ENCODE results near the gene FBLN2.

Gene FBLN2

DNA sequence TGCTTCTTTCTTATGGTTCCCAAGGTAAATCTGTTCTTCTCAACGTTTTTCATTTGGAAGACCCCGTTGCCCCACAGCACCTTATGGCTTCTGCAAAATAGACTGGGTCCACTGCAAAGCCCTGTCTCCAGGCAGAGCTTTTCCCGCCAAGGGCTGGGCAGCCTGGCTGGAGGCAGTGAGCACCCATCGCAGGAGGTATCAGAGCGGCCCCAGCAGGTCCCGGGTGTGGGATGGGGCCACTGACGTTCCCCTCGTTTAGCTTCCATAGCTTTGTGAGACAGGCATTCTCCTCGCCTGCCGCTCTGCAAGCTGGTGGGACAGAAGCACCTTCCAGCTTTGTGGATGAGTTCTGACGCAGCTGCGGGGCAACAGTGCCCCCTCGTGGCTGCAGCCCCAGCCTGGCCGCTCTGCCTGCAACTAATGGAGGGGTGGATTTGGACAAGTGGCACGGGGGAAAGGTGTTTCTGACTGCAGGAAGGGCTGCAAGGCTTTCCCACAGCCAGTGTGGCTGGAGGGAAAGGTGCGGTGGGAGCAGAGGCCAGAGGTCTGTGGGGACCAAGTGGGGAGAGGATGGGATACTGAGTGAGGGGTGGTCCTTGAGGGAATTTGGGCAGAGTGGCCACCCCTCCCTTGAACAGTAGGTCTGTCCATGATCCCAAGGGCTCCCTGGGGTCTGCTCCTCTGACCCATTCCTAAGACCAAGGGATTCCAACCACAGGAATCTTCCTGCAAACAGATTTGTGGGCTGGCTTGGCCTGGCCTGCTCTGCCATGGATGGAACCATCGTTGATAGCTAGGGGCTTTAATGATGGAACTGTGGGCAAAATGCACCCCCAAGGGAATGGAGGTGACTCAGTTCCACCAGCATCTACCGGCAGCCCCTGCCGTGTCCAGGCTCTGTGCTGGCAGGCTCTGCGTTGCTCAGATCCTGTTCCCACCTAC, 99.4 kb downstream of the FBLN2 start:
- peak; percentile 55 to 60 for DNase-seq (ENCODE audit: low read depth in 2 of 2)

DNA sequence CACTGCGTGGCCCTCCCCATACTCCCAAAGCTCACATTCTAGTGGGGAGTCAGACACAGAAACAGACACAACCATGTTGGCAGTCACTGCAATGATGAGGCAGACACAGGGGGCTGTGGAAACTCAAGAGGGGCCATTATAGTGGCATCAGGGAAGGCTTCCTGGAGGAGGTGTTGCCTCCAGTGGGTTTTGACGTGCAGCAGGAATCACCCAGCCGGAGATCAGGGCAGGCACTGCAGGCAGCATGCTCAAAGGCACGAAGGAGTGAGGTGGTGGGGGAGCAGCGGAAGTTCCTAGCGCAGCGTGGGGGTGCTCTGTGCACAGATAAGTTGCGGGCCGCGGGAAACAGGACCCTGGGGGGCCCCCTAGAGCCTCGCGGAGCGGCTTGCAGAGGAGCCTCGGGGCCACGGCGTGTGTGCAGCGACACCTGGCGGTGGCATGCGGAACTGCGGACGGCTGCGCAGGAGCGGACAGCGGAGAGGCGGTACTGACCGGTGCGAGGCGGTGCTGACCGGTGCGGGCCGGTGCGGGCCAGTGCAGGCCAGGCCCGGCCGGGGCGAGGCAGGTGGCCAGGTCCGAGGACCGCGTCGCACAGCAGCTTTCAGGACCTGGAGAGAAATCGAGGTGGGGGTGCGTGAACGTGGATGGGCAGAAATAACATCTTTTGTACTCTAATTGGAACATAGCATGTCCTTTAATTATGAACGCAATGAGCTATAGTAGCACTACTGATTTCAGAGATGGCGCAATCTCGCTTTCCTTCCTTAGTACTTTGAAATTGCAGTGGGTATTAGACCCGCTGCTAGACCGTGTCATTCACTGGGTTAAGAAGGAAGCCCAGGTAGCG, 101.5 kb downstream of the FBLN2 start:
- DNase-seq (ENCODE audit: low read depth in 2 of 2): peak; percentile 58 to 65

DNA sequence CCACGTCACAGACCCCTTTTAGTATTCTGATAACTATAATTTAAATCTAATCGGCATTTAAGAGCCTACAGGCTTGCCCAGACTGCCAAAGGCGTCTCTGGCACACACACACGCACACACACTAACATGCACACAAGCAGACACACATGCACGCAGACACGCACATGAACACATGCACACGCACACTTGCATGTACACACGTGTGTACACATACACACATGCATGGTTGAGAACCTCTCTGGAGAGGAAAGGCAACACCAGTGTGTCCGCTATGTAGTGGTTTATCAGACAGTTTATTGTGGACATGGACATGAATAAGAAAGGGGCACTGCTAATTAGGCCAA, 102.1 kb downstream of the FBLN2 start:
- DNase-seq (ENCODE audit: low read depth in 2 of 2): no peak

DNA sequence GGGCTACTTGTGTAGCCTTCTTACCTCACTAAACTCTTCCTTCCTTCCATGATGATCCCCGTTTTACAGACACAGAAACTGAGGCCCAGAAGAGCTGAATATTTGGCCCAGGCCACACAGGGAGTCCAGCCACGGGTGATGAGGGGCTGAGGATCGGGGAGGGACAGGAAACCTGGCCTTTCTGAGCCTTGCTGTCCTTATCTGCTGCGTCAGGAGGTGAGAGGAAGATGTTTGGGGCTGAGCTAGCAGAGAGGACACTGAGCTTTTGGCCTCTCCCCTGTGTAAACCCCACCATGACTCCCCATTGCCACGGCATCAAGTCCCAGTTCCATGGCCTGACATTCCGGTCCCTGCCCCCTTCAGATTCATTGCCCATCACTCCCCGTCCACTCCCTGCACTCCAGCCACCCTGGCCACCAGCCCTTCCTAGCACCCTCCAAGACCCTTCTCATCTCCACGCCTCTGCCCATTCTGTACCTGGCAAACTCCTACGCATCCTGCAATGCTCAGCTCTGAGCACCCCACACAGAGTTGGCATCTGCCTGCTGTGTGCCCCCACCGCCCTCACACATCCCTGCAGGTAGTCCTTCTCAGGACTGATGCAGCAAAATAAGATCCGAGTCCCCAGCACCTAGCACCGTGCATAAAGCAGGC, 103.0 kb downstream of the FBLN2 start:
- DNase-seq (ENCODE audit: low read depth in 2 of 2): no peak

DNA sequence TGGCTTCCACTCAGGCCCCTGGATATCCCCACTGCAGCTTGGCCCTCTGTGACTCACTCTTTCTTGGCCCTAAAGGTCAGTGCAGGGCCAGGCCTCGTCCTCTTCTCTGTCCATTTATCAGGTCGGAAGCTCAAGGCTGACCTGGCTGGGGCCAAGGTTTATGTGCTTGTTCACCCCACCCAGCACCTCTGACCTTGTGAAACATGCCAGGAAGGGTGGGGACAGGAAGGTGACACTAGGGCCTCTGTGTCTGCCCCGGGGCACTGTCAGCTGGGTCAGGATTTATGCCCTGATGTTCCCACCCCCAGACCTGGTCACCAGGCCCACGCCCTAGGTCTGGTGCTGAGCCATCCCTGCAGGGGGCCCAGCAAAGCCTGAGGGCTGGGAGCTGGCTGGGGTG, 103.8 kb downstream of the FBLN2 start:
- DNase-seq (ENCODE audit: low read depth in 2 of 2): no peak

DNA sequence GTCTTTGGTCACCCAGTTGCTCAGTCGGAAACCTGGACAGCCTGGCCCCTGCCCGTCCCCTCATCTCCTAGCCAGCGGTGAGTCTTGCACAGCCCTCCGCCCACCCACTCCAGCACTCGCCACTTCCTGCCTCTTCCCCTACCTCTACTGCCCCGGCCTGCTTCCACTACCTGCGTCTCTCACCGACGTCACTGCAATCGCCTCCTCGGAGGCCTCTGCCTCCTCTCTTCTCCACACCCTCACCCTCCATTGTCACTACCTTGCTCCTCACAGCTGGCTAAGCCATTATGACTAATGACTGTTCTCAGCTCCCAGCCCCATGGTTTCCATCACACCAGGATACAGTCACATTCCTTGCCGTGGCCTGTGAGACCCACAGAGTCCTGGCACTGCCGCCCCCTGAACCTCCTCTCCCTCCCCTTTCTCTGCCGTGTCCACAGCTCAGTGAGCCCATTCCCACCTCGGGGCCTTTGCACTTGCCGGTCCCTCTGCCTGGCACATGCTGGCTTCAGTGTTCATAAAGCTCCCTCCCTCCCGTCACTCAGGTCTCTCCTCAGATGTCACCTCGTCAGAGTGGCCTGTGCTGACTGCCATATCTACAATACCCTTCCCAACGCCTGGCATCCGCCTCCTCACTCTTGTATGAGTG, 104.8 kb downstream of the FBLN2 start:
- DNase-seq (ENCODE audit: low read depth in 2 of 2): no peak

DNA sequence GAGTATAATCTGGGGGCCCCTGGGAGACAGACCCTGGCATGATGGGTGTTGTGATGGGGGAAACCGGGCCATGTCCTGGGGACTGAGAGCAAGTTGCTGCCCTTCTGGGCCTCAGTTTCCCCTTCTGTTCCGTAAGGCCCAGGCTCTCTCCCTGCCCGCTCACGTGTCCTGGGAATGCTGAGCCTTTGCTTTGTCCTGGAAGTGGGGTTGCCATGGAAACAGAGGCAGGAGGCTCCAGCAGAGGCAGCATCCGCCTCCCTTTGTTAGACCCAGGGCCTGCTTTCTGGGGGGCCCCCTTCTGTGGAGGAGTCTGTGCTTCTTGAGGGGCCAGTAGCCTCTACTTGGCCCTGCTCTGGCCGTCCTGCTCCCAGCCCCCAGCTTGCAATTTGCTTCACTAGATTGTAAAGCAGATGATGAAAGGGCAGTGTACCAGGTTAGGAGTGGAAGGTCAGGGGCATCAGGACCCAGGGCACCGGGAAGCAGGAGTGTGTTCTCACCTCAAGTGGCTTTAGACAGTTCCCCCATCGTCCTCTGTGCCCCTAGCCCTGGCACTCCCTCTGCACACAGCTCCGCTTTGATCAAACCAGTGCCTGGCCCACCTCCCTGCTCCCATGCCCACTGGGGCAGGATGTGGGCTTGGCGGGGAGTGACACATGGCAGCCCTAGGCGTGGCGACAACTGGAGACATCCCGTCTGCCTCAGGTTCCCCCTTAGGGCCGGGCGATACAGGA, 105.6 kb downstream of the FBLN2 start:
- DNase-seq (ENCODE audit: low read depth in 2 of 2): no peak

DNA sequence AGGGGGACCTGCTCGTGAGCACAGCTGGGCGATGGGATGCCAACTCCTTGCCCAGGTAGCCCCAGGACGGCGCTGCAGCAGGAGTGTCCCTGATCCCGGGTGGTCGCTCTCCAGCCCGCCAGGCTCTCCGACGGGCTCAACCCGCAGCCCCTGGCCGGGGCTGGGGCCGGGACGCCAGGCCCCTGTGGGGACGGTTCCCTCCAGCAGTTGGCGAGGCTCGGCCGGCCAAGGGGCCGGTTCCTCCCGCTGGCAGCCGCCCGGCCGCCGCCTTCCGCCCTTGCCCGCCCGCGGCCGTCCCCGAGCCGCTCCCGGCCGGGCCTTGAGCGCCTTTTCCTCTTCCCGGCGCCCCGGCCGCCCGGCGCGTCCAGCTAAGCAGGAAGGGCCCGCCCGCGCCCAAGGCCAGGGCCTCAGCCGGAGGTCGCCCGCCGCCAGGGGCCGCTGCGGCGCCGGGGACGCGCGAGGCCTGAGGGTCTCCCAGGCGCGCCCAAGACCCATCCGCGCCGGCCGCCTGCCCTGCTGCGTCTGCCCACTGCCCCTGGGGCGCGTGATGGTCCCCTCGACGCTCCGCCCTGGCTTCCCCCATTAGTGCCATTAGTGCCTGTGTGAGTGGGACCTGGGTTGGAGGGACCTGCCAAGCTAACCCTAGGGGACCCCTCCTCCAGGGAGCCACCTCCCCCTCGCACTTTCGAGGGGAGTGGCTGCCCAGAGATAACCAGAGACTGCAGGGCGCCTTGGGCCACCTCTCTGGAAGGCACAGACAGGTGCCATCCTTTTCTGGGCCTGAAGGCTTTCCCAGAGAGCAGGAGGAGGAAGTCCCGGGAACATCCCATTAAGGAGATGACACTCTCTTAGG, 106.4 kb downstream of the FBLN2 start:
- no peak for DNase-seq (ENCODE audit: low read depth in 2 of 2)

DNA sequence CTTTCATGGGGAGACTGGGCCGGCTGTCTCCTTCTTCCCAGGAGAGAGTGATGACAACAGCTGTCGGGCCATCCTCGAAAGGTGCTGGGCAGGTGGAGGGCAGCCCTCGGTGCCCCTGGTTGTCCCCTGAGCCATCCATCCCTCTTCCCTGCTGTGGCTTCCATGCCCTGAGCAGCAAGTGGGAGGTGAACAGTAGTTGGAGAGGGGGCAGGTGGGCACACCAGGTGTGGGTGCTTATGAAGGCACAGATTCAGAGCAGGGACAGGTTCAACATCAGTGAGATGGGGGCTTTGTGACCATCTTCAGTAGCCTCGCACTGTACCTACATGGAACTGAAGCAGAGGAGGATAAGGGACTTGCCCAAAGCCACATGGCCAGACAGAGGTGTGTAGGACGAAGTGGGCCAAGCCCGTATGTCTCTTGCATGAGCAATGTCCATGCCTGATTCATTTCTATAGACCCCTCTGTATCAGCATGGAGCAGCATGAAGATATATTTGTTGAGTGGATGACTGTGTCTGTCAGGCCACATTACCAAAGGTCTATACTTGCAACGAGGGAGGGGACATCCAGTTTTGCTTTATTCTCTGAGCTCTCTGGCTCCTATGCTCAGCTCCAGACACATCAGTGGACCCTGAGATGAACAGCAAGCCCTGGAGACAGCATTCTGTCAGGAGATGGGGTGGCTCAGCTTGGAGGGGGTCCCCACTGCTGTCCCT, 107.8 kb downstream of the FBLN2 start:
- no peak for DNase-seq (ENCODE audit: low read depth in 2 of 2)

DNA sequence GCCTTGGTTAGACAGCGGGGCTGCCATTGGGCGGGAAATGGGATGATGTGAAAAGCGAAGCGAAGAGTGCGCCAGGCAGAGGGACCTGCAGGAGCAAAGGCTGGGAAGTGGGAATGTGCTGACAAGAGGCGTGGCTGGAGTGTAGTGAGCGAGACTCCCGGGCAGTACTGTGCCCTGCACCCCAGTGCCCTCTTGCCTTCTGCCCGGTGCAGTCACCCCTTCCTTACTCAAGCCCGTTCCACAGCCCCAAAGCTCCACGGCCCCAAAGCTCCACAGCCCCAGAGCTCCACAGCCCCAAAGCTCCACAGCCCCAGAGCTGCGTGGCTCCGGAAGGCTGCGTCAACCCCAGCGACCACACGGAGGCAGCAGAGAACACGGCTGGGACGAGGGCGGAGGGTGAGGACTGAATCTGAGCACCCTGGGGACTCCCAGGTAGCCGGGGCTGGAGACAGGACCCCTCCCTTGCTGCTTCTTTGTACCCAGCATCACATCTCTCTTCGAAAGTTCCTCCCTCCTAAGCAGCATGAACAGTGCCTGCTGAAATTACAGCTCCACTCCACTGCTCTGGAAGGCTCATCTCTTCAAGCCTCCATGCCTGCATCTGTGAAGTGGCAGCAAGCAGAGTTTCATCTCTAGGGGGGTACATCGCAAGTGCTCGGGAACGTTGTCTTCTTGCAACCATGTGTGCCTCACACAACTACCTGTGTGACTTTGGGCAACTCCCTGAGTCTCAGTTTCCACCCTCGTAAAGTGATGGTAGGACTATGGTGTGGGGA, 108.9 kb downstream of the FBLN2 start:
- peak; percentile 18 to 45 for DNase-seq (ENCODE audit: low read depth in 2 of 2)

DNA sequence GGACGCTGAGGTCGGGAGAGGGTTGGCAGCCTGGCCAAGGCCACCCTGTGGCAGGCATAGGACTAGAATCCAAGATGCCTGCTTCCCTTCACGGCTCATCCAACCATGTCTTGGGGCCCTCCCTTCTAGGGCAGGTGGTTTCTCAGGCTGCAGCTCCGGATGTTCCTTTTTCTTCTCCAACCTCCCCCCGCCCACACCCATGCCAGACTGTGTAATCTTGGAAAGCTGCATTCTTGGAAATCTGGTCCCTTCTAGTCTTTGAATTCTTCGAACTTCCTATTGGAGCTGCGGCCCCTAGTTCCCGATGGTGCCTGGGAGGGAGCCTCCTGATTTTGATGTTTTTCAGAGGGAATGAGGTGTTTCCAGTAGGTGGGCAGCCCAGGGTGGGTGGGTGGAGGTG, 109.8 kb downstream of the FBLN2 start:
- DNase-seq (ENCODE audit: low read depth in 2 of 2): no peak

DNA sequence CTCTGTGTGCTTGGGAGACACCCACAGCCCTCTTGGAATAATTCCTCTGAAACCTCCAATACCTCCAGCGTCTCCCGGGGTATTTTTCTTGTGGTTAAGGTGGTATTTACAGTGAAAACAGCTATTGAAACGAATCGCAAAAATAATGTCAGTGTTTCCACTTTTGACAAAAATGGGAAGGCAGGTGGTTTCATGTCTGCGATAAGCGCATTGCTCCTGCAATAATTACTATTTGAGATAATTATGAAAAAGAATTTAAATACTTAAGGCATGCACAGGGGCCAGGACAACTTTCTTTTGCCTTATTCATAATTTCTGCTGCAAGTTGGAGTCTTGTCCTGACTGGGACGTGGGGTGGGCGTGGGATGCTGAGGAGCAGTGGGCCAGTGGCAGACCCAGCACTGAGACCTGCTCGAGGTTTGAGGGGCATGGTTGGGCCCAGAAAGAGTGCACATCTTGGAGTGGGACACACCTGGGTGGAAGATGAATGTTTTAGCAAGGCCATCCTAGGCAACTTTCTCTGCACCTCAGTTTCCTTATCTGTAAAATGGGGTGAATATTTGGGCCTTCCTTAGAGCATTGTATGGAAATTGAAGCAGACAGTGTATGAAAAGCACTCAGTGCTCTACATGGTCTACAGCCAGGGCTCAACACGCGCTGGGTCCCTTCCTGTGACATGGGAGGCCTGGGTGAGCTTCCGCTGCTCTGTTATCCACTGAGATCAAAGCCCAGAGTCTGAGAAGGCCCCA, 110.5 kb downstream of the FBLN2 start:
- DNase-seq (ENCODE audit: low read depth in 2 of 2): no peak

DNA sequence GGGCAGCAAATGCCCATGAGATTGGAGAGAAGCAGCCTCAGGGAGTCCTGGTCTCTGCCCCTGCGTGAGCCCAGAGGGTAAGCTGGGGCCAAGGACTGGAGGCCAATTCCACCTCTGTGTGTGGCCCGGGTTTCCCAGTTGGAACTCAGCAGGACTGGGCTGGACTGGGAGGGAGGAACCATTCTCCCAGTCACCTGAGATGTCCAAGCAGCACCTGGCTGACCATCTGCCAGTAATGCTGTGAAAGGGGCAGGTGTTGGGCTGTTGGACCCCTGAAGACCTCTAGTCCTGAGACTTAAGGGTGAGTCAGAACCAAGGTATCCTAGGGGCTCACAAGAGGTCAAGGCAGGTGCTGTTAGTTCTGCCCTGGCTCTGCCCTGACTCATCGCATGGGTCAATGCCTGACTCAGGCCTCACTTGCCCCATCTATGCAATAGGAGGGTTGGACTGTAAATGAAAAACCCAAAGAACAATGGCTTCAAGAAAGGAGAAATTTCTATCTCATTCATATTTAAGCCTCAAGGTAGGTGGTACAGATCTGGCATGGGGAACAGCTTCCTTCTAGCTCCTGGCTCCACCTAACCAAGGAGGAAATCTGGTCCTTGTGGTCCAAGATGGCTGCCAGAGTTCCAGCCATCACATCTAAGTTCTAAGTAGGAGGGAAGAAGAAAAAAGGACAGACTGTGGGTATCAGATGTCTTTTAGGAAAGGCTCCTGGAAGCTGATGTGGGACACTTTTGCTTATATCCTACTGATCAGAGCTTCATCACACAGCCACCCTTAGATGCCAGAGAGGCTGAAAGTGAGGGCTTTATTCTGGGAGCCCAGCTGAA, 111.3 kb downstream of the FBLN2 start:
- DNase-seq (ENCODE audit: low read depth in 2 of 2): no peak

DNA sequence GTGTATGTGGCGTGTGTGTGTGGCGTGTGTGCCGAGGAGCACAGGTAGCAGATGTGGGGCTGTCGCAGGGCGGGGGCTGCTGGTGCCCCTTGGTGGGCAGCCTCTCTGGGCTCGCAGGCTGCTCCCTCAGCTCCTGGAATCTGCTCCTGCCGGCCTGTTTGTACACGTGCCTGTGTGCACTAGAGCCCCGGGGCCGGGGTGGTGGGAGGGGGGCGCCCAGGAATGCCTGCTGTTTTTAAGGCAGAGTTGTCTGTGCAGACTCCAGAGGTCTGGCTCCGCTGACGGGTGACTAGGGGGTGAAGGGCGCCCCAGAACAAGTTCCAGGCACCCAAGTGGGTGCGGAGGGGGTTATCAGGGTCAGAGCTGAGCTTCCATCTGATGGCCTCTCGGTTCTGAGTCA, 112.2 kb downstream of the FBLN2 start:
- no peak for DNase-seq (ENCODE audit: low read depth in 2 of 2)

DNA sequence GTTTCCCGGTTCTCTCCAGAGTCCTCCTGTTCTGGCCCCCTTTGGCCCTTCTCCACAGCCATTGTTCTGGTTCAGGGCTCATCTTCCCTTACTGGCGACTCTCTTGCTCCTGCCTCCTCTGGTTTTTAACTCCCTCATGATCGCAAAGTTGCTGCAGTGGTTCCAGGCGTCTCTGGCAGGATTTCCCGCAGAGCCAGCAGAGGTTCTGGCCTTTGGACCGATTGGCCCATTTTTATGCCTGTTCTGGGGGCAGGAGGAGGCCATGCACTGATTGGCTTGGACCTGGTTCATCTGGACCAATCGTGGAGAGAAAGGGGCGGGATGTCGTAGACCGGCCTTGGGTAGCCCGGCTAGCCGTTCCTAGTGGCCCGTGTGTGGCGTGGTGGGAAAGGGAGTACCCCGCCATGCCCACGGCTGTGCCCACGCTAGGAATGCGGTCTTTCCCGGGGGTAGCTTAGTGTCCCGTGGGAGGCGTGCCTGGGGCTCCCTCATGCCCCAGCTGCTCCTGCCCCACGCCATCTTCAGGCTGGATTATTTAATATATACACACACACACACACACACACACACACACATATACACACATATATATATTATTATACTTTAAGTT, 113.4 kb downstream of the FBLN2 start:
- no peak for DNase-seq (ENCODE audit: low read depth in 2 of 2)

DNA sequence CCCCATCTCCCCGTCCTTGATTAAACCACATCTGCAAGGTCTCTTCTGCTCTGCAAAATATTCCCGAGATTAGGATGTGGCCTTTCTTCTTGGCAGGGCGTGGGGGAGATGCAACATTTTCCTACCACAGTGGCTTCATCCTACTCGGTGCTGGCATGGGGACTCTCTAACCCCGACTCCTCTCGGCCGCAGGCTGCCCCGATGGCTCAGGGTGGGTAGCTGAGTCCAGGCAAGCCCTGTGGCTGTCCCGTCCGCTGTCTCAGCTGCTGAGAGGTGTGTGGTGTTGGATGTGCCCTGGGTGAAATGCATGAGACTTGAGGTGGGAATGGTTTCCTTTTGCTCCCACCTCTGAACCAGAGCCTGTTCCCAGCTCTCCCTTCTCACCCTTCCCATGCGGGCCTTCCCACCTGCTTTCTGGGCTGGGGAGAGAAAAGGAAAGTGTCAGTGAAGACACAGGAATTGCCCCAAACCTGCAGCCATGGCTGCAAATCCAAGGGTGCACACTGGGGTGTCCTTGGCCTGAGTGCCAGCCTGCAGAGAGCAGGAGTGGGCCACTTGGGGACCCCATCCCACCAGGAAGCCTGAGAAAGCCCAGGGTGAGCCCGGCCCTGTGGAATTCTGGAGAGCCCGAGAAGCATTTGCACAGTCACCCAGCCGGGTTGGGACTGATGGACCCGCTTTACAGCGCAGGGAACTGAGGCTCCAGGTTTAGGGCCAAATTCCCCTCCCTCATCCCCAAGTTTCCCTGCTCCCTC, 115.0 kb downstream of the FBLN2 start:
- DNase-seq (ENCODE audit: low read depth in 2 of 2): no peak

Data from stimulated activated CD8-positive, alpha-beta memory T cell treated with anti-CD3 and anti-CD28 coated beads, Interleukin-2, amount 100 ng/mL, for 1 hour (primary cell).